Measurements from ENCODE around the gene SIK1.
"Not testable (repeated sequence)": the region's sequence is repeated elsewhere in the genome, so short reads cannot be mapped to it uniquely, and the experiment has no call there.

The SIK1 gene

GRCh38 chr21:43439316-43440075 is 12.6 kb upstream of the SIK1 start:
- not testable (repeated sequence) for DNase-seq

- not testable (repeated sequence) for DNase-seq
Observed at GRCh38 chr21:43436272-43436671, 9.3 kb upstream of the SIK1 start.

- not testable (repeated sequence) for DNase-seq
Observed at GRCh38 chr21:43433340-43434136, 6.6 kb upstream of the SIK1 start.

- DNase-seq = not testable (repeated sequence)
Observed at GRCh38 chr21:43430830-43431416, 4.0 kb upstream of the SIK1 start.

- DNase-seq = not testable (repeated sequence)
Observed at GRCh38 chr21:43428964-43429363, 2.0 kb upstream of the SIK1 start.

GRCh38 chr21:43427242-43427559 is 270 bp upstream of the SIK1 start:
- DNase-seq = not testable (repeated sequence)

GRCh38 chr21:43426004-43426403 is 927 bp downstream of the SIK1 start:
- DNase-seq = not testable (repeated sequence)

- DNase-seq = not testable (repeated sequence)
Observed at GRCh38 chr21:43419475-43419874, 7.5 kb downstream of the SIK1 start.

- DNase-seq = not testable (repeated sequence)
Observed at GRCh38 chr21:43414576-43414975, 12.4 kb downstream of the SIK1 start.

- DNase-seq = not testable (repeated sequence)
Observed at GRCh38 chr21:43412020-43412788, 14.7 kb downstream of the SIK1 start.

- DNase-seq = not testable (repeated sequence)
Observed at GRCh38 chr21:43410456-43411068, 16.4 kb downstream of the SIK1 start.

GRCh38 chr21:43407139-43407538 is 19.8 kb downstream of the SIK1 start:
- not testable (repeated sequence) for DNase-seq

- not testable (repeated sequence) for DNase-seq
Observed at GRCh38 chr21:43404450-43404849, 22.5 kb downstream of the SIK1 start.

GRCh38 chr21:43403651-43404430 is 23.1 kb downstream of the SIK1 start:
- not testable (repeated sequence) for DNase-seq

- not testable (repeated sequence) for DNase-seq
Observed at GRCh38 chr21:43401125-43401524, 25.8 kb downstream of the SIK1 start.

- DNase-seq = not testable (repeated sequence)
Observed at GRCh38 chr21:43399595-43400015, 27.3 kb downstream of the SIK1 start.

GRCh38 chr21:43399136-43399535 is 27.8 kb downstream of the SIK1 start:
- DNase-seq = not testable (repeated sequence)

- DNase-seq = not testable (repeated sequence)
Observed at GRCh38 chr21:43398533-43398932, 28.4 kb downstream of the SIK1 start.

GRCh38 chr21:43398000-43398399 is 28.9 kb downstream of the SIK1 start:
- DNase-seq = not testable (repeated sequence)

- DNase-seq = not testable (repeated sequence)
Observed at GRCh38 chr21:43397439-43397808, 29.5 kb downstream of the SIK1 start.

- DNase-seq = not testable (repeated sequence)
Observed at GRCh38 chr21:43396788-43397438, 30.0 kb downstream of the SIK1 start.
